NK-92 (cell line): ENCODE data around the gene HAVCR1.
"Not testable (repeated sequence)": the region's sequence is repeated elsewhere in the genome, so short reads cannot be mapped to it uniquely, and the experiment has no call there.

ENCODE experiments used
- DNase-seq: peaks from one replicate; lab custom pipeline; 2025; ENCODE audit not compliant: unreplicated experiment; lab: John Stamatoyannopoulos, UW

Gene HAVCR1

DNA sequence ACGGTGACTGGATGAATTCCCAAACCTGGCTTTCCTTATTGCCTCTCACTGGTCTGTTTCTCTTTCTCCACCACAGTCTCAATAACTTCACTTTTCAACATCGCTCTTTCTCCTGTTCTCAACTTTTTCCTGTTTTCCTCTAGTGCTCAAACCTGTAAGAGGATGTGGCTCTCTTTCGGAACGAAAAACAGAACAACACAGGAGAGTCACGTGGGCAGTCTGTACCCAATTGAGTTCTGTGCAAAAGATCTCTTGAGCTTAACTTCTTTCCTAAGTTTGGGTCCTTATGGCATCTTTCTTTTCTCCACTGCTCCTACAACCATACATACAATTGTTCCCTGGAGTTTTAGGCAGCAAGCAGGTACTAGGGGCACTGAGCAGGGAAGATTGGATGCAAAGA, 8.9 kb downstream of the HAVCR1 start:
- DNase-seq = no peak

DNA sequence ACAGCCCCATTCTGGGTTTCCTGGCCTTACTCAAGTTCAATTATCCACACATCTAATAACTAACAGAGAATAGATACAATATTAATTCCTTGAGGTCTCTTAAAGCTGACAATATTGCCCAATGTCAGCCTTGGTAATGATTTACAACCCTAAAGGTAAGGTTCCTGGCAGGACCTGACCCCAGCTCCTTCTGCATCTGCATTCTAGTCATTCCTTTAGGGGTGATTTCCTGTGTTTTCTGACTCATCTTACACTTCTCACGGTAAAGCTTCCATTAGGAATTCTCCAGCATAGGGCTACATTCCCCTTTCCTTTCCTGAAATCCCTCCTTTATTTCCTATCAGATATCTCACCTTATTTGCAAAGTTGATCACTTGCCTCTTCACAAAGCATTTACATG, 9.3 kb downstream of the HAVCR1 start:
- DNase-seq = no peak

DNA sequence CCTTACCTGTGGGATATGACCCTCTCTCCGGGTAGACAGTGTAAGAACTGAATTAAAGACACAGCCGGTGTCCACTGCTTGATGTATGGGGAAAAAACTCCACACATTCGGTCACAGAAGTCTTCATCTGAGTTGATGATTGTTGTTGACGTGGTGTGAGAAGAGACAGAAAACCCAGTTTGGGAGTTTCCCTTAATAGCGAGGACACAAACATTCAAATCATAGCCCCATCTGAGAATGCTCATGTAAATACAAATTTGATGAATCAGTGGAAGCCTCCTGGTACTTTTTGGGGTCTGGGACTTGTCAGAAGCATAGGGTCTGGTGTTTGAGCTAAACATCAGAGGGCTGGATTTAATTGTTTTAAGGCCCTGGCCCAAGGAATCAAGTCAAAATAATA, 11.0 kb downstream of the HAVCR1 start:
- DNase-seq = no peak

DNA sequence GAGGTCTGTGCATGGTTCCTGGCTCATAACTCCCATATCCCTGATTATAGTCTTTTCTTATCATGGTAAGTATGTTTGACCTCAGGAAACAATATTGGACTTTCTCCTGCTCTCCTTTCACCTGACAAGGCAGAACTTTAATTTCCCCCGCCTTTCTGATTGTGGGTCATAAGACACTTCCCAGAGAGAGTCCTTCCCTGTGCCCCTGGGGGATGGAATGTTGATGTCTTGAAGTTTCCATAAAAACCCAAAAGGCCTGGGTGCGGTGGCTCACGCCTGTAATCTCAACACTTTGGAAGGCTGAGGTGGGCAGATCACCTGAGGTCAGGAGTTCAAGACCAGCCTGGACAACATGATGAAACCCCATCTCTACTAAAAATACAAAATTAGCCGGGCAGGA, 11.9 kb downstream of the HAVCR1 start:
- DNase-seq = not testable (repeated sequence)

DNA sequence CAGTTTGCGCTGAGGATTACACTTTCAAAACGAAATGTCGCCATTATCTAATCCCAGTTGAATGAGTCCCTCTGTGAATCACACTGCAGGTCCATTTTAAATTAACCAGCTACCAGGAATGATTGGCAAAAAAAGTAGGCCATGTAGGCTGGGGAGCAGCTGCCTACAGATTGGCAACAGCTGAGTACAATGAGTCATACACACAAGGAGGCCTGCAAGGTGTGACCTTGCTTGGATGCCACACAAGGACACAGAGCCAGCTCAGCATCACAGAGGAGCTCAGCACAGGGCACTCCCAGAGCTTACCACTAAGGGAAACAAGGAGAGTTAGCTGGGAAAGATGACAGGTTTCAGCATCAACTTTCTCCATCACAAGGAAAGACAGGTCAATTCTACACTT, 12.9 kb downstream of the HAVCR1 start:
- DNase-seq = no peak

DNA sequence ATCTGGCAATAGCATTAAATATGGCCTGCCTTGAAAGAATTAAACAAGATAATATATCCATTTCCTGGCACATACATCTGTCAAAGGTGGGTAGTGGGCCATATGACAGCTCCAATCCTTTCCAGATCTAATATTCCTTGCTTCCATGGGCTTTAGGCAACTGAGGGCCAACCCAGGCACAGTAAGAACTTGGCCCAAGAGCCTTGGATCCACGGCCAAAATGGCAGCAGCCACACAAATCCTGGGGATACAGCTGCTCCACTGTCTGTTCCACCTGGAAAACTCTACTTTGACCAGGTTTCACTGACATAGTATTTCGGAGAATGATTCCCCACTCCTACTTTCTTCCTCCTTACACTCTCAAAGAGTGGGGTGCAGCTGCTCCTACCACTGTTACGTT, 13.3 kb downstream of the HAVCR1 start:
- DNase-seq = no peak

DNA sequence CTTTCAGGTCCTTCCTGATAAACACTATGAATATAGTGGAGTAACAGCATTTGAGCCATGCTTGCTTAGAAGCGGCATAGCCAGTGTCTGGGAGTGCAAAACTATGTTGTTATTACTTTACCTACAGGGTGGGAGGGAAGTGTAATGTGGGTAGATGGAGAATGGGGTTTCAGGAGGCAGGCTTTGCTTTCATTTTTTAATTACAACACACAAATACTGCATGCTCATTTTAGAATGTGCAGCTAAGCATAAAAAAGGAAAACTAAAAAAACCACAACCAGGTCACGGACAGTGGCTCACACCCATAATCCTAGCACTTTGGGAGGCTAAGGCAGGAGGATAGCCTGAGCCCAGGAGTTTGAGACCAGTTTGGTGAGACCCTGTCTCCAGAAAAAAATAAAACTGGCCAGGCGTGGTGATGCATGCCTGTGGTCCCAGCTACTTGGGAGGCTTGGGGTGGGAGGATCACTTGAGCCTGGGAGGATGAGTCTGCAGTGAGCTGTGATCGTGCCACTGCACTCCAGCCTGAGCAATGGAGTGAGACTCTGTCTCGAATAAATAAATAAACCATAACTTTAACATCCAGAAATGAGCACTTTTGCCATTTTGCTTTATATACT, 20.2 kb downstream of the HAVCR1 start:
- no peak for DNase-seq

DNA sequence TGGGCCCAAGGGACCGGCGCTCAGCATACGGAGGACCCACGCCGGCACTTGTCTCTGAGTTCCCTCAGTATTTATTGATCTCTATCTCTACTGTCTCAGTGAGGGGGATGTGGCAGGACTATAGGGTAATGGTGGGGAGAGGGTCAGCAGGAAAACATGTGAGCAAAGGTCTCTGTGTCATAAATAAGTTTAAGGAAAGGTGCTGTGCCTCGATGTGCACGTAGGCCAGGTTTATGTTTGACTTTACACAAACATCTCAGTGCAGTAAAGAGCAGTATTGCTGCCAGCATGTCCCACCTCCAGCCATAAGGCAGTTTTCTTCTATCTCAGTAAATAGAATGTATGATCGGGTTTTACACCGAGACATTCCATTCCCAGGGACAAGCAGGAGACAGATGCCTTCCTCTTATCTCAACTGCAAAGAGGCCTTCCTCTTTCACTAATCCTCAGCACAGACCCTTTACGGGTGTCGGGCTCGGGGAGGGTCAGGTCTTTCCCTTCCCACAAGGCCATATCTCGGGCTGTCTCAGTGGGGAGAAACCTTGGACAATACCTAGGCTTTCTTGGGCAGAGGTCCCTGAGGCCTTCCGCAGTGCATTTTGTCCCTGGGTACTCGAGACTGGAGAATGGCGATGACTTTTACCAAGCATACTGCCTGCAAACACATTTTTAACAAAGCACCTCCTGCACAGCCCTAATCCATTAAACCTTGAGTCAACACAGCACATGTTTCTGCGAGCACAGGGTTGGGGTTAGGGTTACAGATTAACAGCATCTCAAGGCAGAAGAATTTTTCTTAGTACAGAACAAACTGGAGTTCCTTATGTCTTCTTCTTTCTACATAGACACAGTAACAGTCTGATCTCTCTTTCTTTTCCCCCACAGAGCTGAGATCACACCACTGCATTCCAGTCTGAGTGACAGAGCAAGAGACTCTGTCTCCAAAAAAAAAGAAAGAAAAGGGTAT, 24.5 kb downstream of the HAVCR1 start:
- DNase-seq = not testable (repeated sequence)

DNA sequence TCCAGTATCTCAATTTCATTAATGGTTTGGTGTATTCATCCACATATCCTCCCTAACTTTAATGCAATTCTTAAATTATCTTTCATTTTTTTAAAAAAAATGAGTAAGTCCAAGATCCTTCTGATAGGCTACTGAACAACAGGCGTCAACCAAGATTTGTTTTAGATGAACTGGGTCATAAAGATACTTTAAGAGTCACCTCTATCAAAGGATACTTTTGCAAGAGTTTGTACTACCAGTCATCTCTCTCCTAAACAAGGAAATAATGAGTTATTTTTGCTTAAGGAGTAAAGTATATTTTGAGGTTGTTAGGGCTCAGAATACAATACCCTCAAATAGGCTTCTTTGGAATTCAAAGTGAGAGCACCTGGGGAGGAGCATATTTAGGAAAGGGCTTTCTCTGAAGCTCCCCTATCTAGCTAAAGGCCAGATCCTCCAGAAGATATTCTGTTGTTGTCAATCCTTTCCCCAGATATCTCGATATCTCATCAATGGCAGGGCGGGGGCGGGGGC, 25.8 kb downstream of the HAVCR1 start:
- DNase-seq = no peak

DNA sequence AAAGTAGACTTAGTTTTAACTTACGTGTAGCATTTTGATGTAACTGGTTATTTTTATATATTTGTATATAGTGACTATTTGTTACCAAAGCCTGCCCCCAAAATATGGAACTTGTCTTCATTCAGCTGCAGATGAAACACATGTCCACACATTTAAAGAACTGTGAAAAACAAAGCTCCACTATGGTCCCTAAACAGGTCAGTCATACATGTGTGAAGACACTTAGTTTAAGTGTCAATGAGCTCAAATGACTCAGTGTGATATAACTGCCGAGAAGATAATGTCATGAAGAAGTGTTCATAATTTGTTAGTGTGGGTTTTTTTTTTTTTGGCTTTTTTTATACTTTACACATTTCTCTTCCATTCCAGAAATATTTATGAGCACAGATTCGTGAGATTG, 28.2 kb downstream of the HAVCR1 start:
- no peak for DNase-seq

DNA sequence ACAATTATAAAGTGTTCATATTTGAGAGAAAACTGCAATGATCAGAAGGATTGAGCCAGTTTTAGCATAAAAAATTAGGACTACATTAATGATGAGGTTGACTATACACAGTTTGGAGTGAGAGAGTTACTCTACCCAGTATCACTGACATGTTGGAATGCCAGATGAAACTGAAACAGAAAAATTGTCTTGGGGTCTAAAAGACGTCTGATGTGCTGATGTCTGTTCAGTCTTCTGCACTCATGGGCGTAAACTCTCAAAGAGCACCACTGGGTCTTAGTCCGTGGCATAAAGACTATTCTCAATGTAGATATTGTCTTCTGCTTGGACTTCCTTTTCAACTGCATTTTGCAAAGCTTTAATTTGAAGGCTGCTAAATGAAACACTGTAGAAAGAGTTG, 29.5 kb downstream of the HAVCR1 start:
- DNase-seq = no peak

DNA sequence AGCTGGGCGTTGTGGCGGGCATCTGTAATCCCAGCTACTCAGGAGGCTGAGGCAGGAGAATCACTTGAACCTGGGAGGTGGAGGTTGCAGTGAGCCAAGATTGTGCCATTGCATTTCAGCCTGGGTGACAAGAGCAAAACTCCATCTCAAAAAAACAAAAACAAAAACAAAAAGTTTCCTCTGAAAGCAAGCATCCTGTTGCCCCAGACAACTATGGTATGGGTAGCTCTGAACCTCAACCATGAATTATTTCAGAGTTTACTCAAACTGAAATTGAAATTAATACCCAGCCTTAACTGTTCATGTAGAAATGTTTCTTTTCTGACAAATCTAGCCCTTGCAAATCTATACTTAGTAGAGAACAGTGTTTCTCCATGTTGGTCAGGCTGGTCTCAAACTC, 31.3 kb downstream of the HAVCR1 start:
- DNase-seq = not testable (repeated sequence)

DNA sequence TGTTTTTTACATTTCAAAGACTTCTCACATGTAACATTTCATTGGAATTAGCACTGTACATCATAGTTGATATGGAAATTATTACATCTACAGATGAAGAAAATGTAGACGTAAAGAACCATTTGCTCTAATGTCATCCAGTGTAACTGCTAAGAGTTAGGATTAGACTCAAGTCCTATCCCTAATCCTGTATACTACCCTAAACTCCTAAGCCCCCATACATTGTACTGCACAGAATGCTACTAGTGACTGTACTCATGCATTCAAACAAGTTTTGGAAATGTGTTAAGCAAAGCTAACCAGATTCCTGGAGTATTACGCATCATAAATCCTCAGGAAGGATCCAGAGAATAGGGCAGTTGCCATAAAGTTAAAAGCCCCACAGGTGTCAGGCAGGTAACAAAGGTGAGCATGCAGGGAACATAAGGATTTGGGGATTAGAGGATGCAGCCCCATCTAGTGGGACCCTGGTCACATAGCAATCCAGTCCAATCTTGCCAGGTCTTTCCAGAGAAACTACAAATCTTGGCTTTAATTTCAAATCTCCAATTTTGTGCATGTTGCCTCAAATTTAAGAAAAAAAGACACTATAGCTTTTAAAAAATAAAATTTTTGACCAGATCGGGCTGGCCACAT, 32.0 kb downstream of the HAVCR1 start:
- no peak for DNase-seq

DNA sequence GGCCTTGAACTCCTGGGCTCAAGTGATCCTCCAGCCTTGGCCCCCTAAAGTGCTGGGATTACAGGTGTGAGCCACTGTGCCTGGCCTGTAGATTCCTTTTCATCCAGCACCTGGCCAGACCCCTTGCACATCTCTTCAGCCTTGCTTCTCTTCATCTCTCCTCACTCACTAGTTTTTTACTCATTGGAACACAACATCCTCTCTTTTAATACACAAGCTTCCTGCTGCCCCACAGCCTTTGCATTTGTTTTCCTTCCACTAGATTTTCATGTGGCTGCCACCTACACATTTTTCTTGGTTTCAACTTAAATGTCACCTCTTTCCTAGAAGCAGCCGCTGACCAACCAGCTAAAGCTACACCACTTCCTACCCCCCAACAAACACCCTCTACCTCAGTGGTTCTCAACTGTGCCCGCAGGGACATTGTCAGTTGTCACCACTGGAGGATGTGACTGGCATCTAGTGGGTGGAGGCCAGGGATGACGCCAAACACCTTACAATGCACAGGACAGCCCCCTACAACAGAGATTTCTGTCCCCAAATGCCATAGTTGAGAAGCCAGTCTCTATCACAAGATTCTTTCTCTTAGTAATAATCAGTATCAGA, 33.7 kb downstream of the HAVCR1 start:
- DNase-seq = no peak

DNA sequence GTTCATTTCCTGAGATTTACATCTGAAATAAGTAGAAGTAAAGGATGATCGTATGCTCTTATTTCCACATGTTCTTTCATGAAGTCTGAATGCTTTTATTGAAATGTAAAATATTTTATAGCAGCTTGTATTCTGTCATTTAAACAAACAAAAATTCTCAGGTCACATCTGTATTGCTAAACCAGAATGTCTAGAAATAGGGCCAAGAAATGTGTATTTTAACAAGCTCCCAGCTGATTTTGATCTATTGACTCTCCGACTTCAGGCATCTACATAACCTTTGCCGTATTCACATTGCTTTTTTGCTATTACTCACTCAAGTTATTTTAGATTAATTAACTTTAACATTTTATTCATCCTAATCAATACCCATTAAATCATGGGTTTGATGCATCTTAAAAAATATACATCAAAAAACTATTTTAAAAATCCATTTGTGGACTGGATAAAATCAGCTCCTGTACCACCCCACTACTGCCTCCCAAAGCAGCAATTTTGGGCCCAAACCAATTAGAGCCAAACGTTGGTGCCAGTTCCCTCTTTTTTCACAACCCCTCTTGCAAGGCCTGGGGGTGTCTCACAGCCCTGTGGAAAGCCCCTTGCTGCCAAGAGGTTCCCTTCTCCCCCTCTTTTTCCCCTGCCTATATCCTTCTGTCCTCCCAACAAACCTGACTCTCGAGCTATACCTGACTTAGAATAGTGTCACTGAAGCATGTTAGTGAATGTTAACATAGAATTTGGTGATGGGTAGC, 34.5 kb downstream of the HAVCR1 start:
- no peak for DNase-seq

DNA sequence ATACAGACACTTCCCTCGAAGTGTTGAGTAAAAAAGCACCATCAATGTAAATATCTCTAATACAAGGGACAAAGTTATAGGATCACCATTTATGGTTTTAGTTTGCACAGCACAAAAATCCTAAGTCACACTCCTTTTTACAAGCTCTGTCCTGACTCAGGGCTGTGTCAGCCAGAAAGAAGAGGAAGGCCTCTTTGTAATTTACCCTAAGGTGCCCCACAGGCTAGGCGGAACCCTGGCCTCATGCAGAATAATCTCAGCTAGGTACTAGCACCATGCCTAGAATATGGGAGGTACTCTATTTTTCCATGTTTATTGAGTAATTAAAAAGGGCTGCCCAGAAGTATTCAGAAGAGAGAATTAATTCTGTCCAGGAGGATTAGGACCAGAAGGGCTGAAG, 36.9 kb downstream of the HAVCR1 start:
- no peak for DNase-seq

DNA sequence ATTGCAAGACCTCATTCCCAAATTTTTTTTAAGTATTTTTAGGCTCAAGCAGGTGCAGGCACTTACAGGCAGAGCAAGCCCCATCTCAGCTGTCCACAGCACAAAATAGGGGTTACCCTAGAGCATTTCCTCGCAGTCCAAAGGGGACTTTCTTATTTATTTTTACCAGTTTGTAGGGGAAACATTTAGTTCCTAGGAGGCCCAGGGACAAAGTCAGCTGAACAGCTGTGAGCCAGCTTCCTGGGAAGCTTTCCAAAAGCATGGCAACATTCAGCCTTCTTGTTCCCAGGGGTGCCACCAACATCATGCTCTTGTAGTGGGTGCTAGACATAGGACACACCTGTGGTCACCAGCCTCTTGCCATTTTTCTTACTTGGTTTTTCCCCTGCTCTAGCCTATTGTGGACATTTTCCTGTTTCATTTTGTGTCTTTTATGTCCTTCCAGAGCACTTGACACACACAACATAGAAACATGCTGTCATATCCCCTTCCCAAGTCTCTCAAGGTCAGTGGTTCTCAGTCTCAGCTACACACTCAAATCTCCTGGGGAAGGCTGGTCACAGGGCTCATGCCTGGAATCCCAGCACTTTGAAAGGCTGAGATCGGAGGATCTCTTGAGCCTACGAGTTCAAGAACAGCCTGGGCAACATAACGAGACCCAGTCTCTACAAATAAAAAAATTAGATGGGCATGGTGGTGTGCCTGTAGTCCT, 38.2 kb downstream of the HAVCR1 start:
- DNase-seq = no peak

DNA sequence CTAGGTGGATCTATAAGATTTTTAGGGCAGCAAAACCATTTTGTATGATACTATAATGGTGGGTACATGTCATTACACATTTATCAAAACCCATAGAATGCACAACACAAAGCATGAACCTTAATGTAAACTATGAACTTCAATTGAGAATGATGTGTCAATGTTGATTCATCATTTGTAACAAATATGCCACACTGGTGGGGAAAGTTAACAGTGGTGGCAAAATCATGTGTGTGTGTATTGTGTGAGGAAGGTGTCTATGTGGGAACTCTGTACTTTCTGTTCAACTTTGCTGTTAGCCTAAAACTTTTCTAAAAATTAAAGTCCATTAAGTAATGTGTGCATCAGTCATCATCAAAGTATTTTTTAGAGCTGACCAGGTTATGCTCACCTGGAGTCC, 38.9 kb downstream of the HAVCR1 start:
- DNase-seq = no peak

DNA sequence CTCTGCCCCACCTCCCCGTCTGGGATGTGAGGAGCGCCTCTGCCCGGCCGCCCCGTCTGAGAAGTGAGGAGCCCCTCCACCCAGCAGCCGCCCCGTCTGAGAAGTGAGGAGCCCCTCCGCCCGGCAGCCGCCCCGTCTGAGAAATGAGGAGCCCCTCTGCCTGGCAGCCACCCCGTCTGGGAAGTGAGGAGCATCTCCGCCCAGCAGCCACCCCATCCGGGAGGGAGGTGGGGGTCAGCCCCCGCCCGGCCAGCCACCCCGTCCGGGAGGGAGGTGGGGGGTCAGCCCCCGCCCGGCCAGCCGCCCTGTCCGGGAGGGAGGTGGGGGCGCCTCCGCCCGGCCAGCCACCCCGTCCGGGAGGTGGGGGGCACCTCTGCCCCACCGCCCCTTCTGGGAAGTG, 44.8 kb downstream of the HAVCR1 start:
- DNase-seq = not testable (repeated sequence)

DNA sequence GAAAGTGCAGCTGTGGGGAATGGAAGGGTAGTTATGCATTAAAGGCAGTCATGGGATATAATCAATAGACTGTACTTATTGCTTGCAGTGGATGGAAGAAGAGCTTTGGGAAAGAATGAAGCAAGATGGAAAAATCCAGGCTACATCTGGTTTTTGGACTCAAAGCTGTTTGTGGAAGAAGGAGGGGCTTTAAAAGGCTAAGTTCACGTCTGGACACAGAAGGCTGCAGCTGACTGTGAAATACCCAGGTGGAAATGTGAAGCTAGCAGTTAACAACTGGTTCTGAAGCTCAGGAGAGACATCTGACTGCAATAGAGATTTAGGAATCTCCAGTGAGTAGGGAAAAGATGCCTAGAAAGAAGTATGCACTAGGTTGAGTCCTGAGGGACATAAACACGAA, 52.7 kb downstream of the HAVCR1 start:
- DNase-seq = no peak
